ENCODE results near the gene UNC119B.

DNA sequence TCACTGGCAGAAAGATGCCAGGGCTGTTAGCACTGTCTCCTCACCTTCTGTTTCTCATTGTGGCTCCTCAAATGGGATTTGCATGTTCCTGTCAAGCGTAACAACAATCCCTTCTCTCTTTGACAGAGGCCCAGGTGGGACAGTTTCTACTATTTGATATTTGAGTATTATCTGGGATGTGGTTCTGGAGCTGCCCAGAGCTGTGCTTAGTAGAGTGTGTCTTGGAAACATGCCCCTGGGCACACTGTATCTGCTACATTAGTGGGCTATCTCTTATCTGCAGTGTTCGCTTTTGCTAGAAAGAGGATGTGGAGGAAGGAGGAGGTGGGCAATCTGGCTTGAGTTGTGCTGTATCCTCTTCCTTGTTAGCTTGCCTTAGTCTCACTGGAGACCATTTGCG is 11.6 kb downstream of the UNC119B start:
- TF ChIP-seq POLR2A (IDR thresholded peaks at IDR 0.05; ENCODE audit: low read length) (no peak), GATA1 (IDR thresholded peaks at IDR 0.05; ENCODE audit: low read depth, low read length) (no peak)

Measured in erythroblast (primary cell).